Mesenchymal stem cell (in vitro differentiated cells and primary cell): ENCODE results near the gene GNG7.
A peak's percentile ranks its signal among the peaks of the same experiment; 100 is the strongest.

Source experiments
- DNase-seq: peaks from one replicate; pipeline ENCODE4 v3.0.0-alpha.2; 2013
- H2AFZ ChIP-seq: one replicate; pipeline ENCODE4 v1.6.1; 2013; ENCODE audit warnings: low read depth, mild to moderate bottlenecking, control low read depth, inconsistent platforms, low read length, moderate library complexity
- H2AK5ac ChIP-seq: 2 replicates; pipeline ENCODE4 v1.6.1; 2013; ENCODE audit warnings: low read length, moderate library complexity, mild to moderate bottlenecking, inconsistent platforms; ENCODE audit not compliant: severe bottlenecking
- H2BK120ac ChIP-seq: one replicate; pipeline ENCODE4 v1.6.1; 2013; ENCODE audit warnings: low read depth, mild to moderate bottlenecking, inconsistent platforms, low read length, moderate library complexity
- H2BK12ac ChIP-seq, 2 experiments: one replicate each; pipeline ENCODE4 v1.6.1; 2013; ENCODE audit warnings: inconsistent platforms in 2 of 2, low read length in 2 of 2, mild to moderate bottlenecking in 2 of 2, moderate library complexity in 2 of 2, control low read depth in 1 of 2
- H2BK15ac ChIP-seq: one replicate; pipeline ENCODE4 v1.6.1; 2013; ENCODE audit warnings: mild to moderate bottlenecking, low read depth, inconsistent platforms; ENCODE audit not compliant: poor library complexity, severe bottlenecking
- H2BK5ac ChIP-seq: 2 replicates; pipeline ENCODE4 v1.6.1; 2013; ENCODE audit warnings: low read depth, mild to moderate bottlenecking, low read length, control low read depth, inconsistent platforms; ENCODE audit not compliant: poor library complexity, severe bottlenecking
- H3K14ac ChIP-seq, 2 experiments: one replicate each; pipeline ENCODE4 v1.6.1; 2013; ENCODE audit warnings: inconsistent platforms in 2 of 2, low read length in 2 of 2, control low read depth in 1 of 2, mild to moderate bottlenecking in 1 of 2, moderate library complexity in 1 of 2
- H3K18ac ChIP-seq, 2 experiments: one replicate each; pipeline ENCODE4 v1.6.1; 2013; ENCODE audit warnings: inconsistent platforms in 2 of 2, low read length in 2 of 2, control low read depth in 1 of 2, low read depth in 1 of 2, mild to moderate bottlenecking in 1 of 2
- H3K23ac ChIP-seq, 2 experiments: one replicate each; pipeline ENCODE4 v1.6.1; 2013; ENCODE audit warnings: inconsistent platforms in 2 of 2, low read length in 2 of 2, mild to moderate bottlenecking in 2 of 2, moderate library complexity in 2 of 2, control low read depth in 1 of 2
- H3K27ac ChIP-seq: 2 replicates; pipeline ENCODE4 v1.5.1; 2013; ENCODE audit warnings: mild to moderate bottlenecking, moderate library complexity, low read length, control low read depth, inconsistent platforms; ENCODE audit not compliant: poor library complexity, severe bottlenecking
- H3K27me3 ChIP-seq, 2 experiments: 2 replicates each; pipeline versions ENCODE4 v1.6.1 to v1.7.0; 2013; ENCODE audit warnings: low read length in 2 of 2, mild to moderate bottlenecking in 2 of 2, moderate library complexity in 2 of 2, control low read depth in 1 of 2, inconsistent platforms in 1 of 2; ENCODE audit not compliant: control insufficient read depth in 1 of 2, insufficient read depth in 1 of 2
- H3K36me3 ChIP-seq, 2 experiments: 2 replicates each; pipeline versions ENCODE4 v1.6.1 to v1.7.0; 2013; ENCODE audit warnings: low read length in 2 of 2, control low read depth in 1 of 2, inconsistent platforms in 1 of 2, low read depth in 1 of 2, mild to moderate bottlenecking in 1 of 2; ENCODE audit not compliant: insufficient read depth in 2 of 2, control insufficient read depth in 1 of 2
- H3K4ac ChIP-seq, 2 experiments: one replicate each; pipeline ENCODE4 v1.6.1; 2013; ENCODE audit warnings: inconsistent platforms in 2 of 2, low read length in 2 of 2, mild to moderate bottlenecking in 2 of 2, moderate library complexity in 2 of 2, control low read depth in 1 of 2, low read depth in 1 of 2
- H3K4me1 ChIP-seq: 2 replicates; pipeline ENCODE4 v1.6.1; 2013; ENCODE audit warnings: low read depth, low read length, control low read depth; ENCODE audit not compliant: control insufficient read depth, insufficient read depth
- H3K4me2 ChIP-seq: 2 replicates; pipeline ENCODE4 v1.6.1; 2013; ENCODE audit warnings: low read length, mild to moderate bottlenecking, inconsistent platforms; ENCODE audit not compliant: poor library complexity, severe bottlenecking
- H3K4me3 ChIP-seq, 2 experiments: 2 replicates each; pipeline versions ENCODE4 v1.5.1 to v1.7.0; 2013; ENCODE audit warnings: low read length in 2 of 2, mild to moderate bottlenecking in 2 of 2, control low read depth in 1 of 2, low read depth in 1 of 2; ENCODE audit not compliant: insufficient read depth in 1 of 2
- H3K79me1 ChIP-seq: replicated peaks from 2 replicates; pipeline ENCODE4 v1.6.1; 2013; ENCODE audit warnings: mild to moderate bottlenecking, control low read depth, low read length, inconsistent platforms; ENCODE audit not compliant: poor library complexity, severe bottlenecking
- H3K9ac ChIP-seq: 2 replicates; pipeline ENCODE4 v1.7.0; 2013; ENCODE audit warnings: mild to moderate bottlenecking, low read length, moderate library complexity
- H3K9me3 ChIP-seq: 2 replicates; pipeline ENCODE4 v1.7.0; 2013; ENCODE audit warnings: mild to moderate bottlenecking, low read length; ENCODE audit not compliant: control insufficient read depth
- H4K8ac ChIP-seq: one replicate; pipeline ENCODE4 v1.6.1; 2013; ENCODE audit warnings: inconsistent platforms, mild to moderate bottlenecking, low read length, moderate library complexity
- H4K91ac ChIP-seq: one replicate; pipeline ENCODE4 v1.6.1; 2013; ENCODE audit warnings: mild to moderate bottlenecking, low read length, inconsistent platforms
- WGBS: methylation state at CpG from one replicate; pipeline ENCODE4 v1.1.7; 2013; ENCODE audit warnings: mixed read lengths; 5-methylcytosine and 5-hydroxymethylcytosine counted together

GNG7 gene

DNA sequence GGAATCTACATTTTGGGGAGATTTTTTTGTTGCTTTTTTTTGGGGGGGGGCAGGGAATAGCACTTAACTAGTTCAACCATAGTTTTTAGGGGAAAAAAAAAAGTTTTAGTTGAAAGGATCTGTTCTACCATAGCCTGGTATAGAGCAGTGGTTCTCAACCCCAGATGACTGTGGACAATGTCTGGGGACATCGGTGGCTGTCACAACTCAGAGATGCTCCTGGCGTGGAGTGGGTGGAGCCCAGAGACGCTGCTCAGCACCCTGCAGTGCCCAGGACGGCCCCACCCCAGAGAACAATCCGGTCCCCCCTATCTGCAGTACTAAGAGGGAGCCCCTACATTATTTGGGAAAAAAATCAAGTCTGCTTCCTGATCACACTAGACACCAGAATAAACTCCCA lies 8.3 kb downstream of the GNG7 start:
- Histone ChIP-seq H2AFZ (no peak overlapping the region), H3K27me3 (peaks cover 21 to 38% of the 10 kb centered on the region in 2 experiments), H3K36me3 (no peaks in the 10 kb centered on the region), H3K9me3 (no peaks in the 10 kb centered on the region), H2BK15ac (no peak overlapping the region), H3K27ac (no peak overlapping the region), H2BK12ac (no peak overlapping the region), H3K4me2 (no peak overlapping the region), H3K79me1 (no peaks in the 10 kb centered on the region), H2BK5ac (no peak overlapping the region), H3K14ac (no peak overlapping the region), H3K4me1 (peaks cover 1% of the 10 kb centered on the region), H4K8ac (no peak overlapping the region), H2AK5ac (no peak overlapping the region), H4K91ac (no peak overlapping the region), H3K18ac (no peak overlapping the region), H3K23ac (no peak overlapping the region), H3K4ac (no peak overlapping the region), H2BK120ac (no peak overlapping the region), H3K4me3 (no peak overlapping the region), H3K9ac (no peak overlapping the region)
- 65% methylated on average over 5 of the region's 5 CpGs for WGBS
- no peak for DNase-seq

DNA sequence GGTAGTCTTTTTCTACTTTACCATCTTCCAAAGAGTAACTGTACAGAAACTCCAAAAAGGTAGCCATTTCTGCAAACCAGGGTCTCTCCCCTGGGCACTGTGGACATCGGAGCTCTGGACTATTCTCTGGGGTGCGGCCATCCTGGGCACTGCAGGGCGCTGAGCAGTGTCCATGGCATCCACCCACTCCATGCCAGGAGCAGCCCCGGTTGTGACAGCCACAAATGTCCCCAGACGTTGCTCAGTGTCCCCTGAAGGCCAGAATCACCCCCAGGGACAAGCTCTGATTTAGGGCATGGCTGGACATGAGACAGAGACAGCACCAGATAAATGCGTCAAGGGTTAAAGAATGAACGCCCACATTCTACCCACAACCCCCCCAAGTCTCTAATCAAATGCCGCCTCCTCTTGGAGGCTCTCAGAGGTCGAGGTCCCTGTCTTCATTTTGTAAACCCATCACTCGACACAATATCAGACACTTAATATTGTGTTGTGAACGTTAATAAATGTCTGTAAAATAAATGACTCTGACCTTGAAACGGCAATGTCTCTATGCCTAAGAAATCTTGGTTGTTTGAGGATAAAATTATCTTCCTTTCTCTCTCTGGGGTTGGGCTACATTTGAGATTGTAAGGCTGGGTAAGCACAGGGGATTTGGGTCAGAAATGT lies 8.9 kb downstream of the GNG7 start:
- Histone ChIP-seq H4K8ac (no peak overlapping the region), H3K4me2 (no peak overlapping the region), H2BK5ac (no peak overlapping the region), H3K27ac (no peak overlapping the region), H3K14ac (no peak overlapping the region), H3K4me3 (no peak overlapping the region), H4K91ac (peak overlapping the region; percentile 39), H3K36me3 (no peaks in the 10 kb centered on the region), H2AK5ac (no peak overlapping the region), H2AFZ (no peak overlapping the region), H3K4ac (no peak overlapping the region), H3K18ac (no peak overlapping the region), H2BK15ac (no peak overlapping the region), H3K9ac (no peak overlapping the region), H3K4me1 (peaks cover 1% of the 10 kb centered on the region), H3K79me1 (no peaks in the 10 kb centered on the region), H2BK12ac (no peak overlapping the region), H3K27me3 (peaks cover 16 to 34% of the 10 kb centered on the region in 2 experiments), H2BK120ac (no peak overlapping the region), H3K23ac (no peak overlapping the region), H3K9me3 (no peaks in the 10 kb centered on the region)
- no peak for DNase-seq
- 75% methylated on average over 9 of the region's 12 CpGs for WGBS

- H3K27ac ChIP-seq = no peak overlapping the region
- H3K4me2 ChIP-seq = no peak overlapping the region
- H3K18ac ChIP-seq = no peak overlapping the region
- no peaks in the 10 kb centered on the region for H3K79me1 ChIP-seq
- H2BK12ac ChIP-seq = no peak overlapping the region
- H3K9ac ChIP-seq = no peak overlapping the region
- H3K4ac ChIP-seq = no peak overlapping the region
- no peak overlapping the region for H2BK15ac ChIP-seq
- H2BK120ac ChIP-seq = no peak overlapping the region
- H3K9me3 ChIP-seq = no peaks in the 10 kb centered on the region
- no peak overlapping the region for H2AK5ac ChIP-seq
- H3K27me3 ChIP-seq = peaks cover 16 to 28% of the 10 kb centered on the region in 2 experiments
- H3K4me3 ChIP-seq = no peak overlapping the region
- 85% methylated on average over 8 of the region's 9 CpGs for WGBS
- DNase-seq = no peak
- peaks cover 1% of the 10 kb centered on the region for H3K4me1 ChIP-seq
- no peak overlapping the region for H2BK5ac ChIP-seq
- H3K23ac ChIP-seq = no peak overlapping the region
- H3K14ac ChIP-seq = no peak overlapping the region
- no peaks in the 10 kb centered on the region for H3K36me3 ChIP-seq
- no peak overlapping the region for H4K91ac ChIP-seq
- H4K8ac ChIP-seq = no peak overlapping the region
- no peak overlapping the region for H2AFZ ChIP-seq
Observed at GRCh38 chr19:2691951-2692350, 10.5 kb downstream of the GNG7 start.

DNA sequence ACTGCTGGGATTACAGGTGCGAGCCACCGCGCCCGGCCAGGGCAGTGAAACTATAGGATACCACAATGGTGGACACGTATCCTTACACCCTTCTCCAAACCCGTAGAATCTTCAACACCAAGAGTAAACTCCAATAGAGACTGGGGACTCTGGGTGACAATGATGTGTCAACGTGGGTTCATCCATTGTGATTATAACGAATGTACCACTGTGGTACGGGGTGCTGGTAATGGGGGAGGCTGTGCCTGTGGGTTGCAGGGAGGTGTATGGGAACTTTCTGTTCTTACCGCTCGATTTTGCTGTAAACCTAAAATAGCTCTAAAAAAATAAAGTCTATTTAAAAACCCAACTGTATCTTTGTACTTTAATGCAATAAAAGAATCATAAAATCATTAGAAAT lies 11.6 kb downstream of the GNG7 start:
- H3K9ac ChIP-seq = no peak overlapping the region
- no peak overlapping the region for H2AFZ ChIP-seq
- no peaks in the 10 kb centered on the region for H3K4me1 ChIP-seq
- no peak overlapping the region for H2BK5ac ChIP-seq
- H3K36me3 ChIP-seq = no peaks in the 10 kb centered on the region
- no peak overlapping the region for H2BK12ac ChIP-seq
- H2BK120ac ChIP-seq = no peak overlapping the region
- H3K9me3 ChIP-seq = no peaks in the 10 kb centered on the region
- H4K91ac ChIP-seq = no peak overlapping the region
- no peak overlapping the region for H3K14ac ChIP-seq
- peaks cover 16 to 26% of the 10 kb centered on the region in 2 experiments for H3K27me3 ChIP-seq
- WGBS = 89% methylated on average over 7 of the region's 11 CpGs
- H4K8ac ChIP-seq = no peak overlapping the region
- no peak overlapping the region for H3K23ac ChIP-seq
- H3K4me3 ChIP-seq = no peak overlapping the region
- no peak overlapping the region for H2AK5ac ChIP-seq
- no peak for DNase-seq
- no peak overlapping the region for H3K4me2 ChIP-seq
- no peaks in the 10 kb centered on the region for H3K79me1 ChIP-seq
- H3K4ac ChIP-seq = no peak overlapping the region
- H3K27ac ChIP-seq = no peak overlapping the region
- H2BK15ac ChIP-seq = no peak overlapping the region
- no peak overlapping the region for H3K18ac ChIP-seq
